Stimulated activated CD4-positive, alpha-beta T cell treated with anti-CD3 and anti-CD28 coated beads, Interleukin-1b, Interleukin-23, amount 100 ng/mL, for 1 hour (primary cell): ENCODE measurements around the gene CACNA2D2.
"Not testable (repeated sequence)": the region's sequence is repeated elsewhere in the genome, so short reads cannot be mapped to it uniquely, and the experiment has no call there.

Experiments
- DNase-seq, 2 donors: peaks; one replicate each; pipeline ENCODE4 v3.0.0-alpha.2; 2020; ENCODE audit warnings: low read depth in 2 of 2

CACNA2D2 gene

GRCh38 chr3:50530001-50530970, 26.9 kb upstream of the CACNA2D2 start:
- no peak for DNase-seq

GRCh38 chr3:50525987-50526386, 22.6 kb upstream of the CACNA2D2 start:
- peak in 1 of 2 donors; percentile 28 for DNase-seq

DNA sequence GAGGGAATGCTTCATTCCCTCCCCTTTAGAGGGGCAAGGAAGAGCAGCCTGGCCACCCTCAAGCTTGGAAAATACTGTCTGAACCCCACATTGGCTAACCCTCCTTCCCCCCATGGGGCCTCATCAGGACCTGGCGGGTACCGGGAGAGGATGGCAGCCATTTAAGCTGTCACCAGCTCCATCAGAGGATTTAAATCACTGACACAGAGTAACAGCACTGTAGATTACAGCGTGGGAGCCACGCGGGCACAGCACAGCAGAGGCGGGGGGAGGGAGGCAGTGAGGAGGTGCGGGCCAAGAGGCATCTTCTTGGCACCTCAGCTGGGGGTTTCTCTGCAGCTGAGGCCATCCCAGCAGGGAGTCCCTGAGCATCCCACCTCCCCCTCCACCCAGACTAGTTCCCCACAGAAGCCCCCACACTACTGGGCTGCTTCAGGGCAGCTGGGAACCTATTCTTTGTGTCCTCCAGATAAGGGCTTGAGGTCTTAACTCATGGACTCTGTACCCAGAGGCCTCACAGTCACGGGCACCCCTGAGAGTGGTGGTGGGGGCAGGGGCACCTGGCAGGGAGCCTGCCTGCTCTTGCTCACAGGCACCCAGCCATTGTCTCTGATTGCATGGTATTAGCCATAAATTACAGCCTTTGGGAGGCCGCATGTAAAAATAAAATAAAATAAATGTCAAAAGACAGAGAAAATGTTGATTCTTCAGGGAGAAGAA, 21.9 kb upstream of the CACNA2D2 start:
- no peak for DNase-seq

- no peak for DNase-seq
These were observed 21.3 kb upstream of the CACNA2D2 start for GRCh38 chr3:50524746-50525145.

DNA sequence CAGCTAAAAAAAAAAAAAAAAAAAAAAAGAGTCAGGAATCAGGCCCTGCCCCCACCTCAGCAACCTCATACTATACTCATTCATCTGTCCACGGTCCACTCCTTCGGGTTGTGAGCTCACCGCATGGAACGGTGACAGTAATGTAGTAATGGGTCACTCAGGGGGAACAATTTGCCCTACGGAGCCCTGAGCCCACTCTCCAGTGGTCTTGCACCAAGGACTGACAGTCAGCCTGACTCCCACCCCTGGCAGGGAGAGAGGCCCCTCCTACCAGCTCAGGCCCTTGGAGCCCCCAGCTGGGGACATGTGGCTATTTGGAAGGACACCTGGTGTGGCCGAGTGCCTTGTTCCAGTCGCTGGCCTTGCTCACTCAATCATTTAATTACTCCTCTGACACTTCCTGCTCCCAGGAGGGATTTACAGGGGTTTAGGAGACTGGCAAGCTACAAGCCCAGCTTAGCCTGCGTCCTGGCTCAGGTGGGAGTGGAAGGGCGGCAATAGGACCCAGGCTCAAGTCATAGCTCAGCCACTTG, 19.9 kb upstream of the CACNA2D2 start:
- DNase-seq: no peak

DNA sequence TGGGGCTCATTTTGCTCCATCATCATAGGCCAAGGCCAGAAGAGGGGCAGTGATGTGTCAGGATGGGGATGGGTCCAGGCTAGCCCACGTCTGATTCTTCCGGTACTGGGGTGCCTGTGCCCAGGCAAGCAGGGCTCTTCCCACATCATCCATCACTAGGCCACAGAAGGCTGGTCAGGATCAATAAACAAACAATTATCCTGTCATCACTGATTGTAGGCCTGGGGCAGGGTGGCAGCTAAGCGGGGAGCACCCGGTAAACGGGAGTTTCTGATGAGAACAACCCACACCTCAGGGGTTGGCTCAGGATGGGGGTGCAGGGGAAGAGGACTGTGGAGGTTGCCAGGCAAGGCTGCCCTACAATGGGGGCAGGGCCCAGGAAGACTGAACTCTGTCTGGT, 18.1 kb upstream of the CACNA2D2 start:
- no peak for DNase-seq

DNA sequence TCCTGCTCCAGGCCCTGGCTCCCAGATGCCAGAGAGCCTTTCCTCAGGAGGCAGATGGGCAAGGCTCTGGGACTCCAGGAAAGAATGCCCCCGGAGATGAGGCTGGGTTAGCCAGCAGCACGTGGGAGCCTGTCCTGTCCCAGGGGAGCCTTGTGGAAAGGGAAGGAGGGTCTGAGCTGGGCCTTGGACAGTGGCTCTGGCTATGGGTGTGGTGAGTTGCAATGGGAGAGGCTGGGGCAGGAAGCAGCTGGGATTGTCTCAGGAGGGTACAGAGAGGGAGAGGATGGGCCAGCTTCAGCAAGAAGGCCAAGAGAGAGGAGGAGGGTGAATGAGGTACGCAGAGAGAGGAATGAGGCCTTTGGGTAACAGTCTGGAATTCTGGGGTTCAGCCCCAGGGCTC, 17.4 kb upstream of the CACNA2D2 start:
- no peak for DNase-seq

DNA sequence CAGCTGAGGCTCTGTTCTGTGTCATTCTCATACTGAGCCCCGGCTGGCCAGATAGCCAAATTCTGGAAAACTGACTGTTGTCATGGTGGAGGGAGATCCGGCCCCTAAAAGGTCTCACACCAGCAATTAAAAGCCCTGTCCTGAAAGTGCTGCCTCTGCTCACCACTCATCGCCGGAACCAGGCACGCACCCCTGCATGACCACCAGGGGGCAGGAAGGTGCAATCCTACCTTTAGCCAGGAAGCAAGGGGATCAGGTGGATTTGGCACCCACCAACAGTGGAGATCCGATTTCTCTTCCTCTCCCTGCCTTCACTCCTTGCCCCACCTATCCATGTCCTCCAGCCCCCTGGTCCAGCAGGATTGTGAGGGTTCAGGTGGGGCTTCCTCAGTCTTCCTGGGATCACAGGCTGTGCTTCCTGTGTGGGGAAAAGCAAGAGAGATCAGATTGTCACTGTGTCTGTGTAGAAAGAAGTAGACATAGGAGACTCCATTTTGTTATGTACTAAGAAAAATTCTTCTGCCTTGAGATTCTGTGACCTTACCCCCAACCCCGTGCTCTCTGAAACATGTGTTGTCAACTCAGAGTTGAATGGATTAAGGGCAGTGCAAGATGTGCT, 16.1 kb upstream of the CACNA2D2 start:
- peak; percentile 40 to 57 for DNase-seq

DNA sequence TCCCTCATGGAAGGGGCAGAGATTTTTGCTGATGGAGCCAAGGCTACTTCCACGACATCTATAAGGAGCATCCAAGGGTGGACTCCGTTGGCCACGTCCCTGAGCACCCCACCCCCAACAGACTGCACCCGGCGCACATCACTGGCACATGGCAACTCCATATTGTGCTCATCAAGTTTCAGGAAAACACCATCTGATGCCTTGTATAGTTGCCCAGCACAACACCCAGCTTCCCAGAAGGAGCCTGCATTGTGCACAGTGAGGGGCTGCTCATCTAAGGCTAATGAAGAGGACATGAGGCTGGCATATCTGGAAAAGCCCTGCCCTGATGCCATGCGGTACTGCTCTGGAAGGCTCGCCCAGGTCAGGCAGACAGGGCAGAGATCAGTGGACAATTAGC, 15.0 kb upstream of the CACNA2D2 start:
- DNase-seq: no peak

- DNase-seq: no peak
These were observed 14.3 kb upstream of the CACNA2D2 start for GRCh38 chr3:50517721-50518206.

GRCh38 chr3:50516440-50516871, 13.0 kb upstream of the CACNA2D2 start:
- DNase-seq: no peak

DNA sequence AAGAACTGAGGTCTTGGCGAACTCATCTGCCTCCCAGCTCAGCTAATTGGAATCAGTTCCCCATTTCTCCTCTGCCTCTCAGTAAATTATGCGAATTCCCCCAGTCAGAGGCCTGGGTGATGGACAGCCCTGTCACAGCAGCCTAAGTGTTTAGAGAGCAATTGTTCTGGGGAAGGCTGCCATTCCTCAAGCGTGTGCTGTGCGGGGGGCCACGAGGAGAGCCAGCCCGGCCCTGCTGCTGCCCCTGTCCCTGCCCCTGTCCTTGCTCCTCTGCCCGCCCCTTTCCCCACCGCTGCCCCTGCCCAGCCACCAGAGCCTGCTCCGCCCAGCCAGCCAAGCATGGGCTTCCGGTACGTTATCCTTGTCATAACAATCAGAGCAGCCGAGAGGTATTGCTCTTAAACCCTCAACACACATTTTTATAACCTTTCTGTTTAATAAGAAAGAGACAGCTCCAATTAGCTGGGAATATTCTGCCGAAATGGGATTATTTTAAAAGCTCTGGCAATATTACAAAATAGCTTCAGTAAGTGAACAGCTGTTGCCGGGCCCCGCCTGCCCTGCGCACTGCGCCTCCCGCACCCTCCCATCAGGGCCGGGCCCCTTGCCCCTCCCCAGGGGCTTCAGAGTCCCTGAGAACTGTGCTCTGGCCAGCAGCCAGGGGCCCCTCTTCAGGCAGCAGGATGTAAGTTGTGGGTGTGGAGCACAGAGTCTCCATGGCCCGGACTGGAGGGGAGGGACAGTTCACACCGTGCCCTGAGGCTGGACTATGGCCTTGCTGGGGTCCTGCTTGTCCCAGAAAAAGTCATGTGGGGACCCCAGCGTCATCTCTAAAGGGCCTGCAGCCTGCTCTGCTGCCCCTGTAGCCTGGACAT, 12.4 kb upstream of the CACNA2D2 start:
- no peak for DNase-seq

GRCh38 chr3:50512908-50513307, 9.5 kb upstream of the CACNA2D2 start:
- DNase-seq: not testable (repeated sequence)

- no peak for DNase-seq
These were observed 8.7 kb upstream of the CACNA2D2 start for GRCh38 chr3:50512131-50512530.

DNA sequence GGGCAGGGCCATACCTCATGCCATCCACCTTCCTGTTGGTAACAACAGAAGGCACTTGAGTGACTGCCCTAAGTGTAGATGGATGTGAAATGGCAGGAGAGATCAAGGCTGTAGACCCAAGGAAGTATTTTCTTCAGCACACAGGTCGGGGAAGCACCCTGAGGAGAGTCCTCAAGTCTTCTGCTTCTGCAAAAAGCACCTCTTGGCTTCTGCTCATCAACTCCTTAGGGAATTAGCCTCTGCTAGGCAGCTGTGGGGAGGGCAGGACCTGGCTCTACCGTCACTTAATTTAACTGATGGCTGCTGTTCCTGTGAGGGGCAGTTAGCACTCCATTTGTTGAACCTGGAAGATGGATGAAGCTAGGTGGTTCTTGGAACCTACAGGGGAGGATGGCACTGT, 6.9 kb upstream of the CACNA2D2 start:
- no peak for DNase-seq

- DNase-seq: no peak
These were observed 6.3 kb upstream of the CACNA2D2 start for GRCh38 chr3:50509715-50510114.

DNA sequence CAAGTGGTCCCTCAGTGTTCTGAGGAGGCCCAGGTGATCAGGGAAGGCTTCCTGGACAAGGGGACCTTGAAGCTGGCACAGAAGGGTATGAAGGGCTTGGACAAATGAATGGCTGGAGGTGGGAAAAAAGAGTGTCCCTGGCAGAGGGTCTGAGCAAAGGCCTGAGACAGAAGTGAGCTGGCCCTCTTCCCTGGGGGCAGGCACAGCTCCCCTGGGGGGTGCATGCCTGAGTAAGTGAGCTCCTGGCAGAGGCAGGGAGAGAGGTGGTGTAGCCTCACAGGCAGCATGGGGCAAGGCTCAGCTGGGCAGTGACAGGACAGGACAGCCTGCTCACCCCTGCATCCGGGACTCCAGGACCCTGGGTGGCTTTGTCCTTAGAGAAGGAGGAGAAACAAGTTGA, 5.4 kb upstream of the CACNA2D2 start:
- no peak for DNase-seq

DNA sequence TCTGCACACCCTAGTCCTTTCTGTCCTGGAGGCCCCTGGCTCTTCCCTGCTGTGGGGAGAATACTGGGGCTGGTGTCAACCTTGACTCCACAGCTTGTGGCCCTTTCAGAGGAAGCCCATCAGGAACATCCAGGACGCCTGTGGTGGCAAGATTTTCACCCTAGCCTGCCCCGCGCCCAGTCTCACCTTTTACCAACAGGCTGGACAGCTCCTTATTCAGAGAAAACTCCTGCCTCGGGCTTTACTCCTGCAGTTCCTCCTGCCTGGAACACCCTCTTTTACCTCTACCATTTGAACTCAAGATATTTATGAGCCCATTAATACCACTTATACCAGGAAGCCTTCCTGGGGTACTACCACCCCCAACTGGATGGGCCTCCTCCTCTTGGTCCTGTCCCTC, 2.7 kb upstream of the CACNA2D2 start:
- no peak for DNase-seq

GRCh38 chr3:50504681-50505080, 1.2 kb upstream of the CACNA2D2 start:
- DNase-seq: no peak

DNA sequence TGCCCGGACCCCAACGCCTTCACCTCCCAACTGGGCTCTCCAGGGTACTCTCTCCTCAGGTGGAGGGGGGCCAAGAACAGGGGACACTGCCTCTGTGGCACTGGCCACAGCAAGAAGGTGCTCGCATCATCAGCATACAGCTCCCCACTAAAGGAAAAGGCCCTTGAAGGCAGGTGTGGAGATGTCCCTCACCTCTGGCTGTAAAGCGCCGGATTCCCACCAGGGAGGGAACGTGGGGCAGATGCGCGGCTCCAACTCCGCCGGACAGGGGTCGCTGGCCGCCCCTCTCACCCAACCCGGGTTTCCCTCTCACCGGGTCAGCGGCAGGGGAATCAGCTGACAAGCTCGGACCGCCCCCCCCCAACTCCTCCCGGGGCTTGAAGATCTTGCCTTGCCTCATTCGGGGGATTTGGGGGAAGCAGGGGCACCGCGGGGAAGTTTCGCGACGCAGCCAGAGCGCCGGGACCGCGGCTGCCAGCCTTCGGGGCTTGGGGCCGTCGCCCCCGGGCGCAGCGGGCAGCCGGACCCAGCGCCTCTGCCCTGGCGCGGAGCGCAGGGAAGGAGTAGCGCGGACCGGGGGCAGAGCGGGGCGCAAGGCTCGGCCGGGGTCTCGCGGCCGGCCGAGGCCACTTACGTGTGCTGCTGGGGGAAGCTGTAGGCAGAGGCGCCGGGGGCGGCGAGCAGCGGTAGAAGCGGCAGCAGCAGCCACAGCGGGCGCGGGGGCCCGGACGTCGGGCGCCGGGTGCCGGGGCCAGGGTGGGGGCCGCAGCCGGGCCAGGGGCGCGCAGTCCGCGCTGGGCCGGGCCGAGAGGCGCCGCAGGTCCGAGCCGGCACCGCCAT, 630 bp downstream of the CACNA2D2 start:
- DNase-seq: no peak
